OCI-M1 (cell line): Measurements from ENCODE around the gene MTMR12.
"Not testable (repeated sequence)": the region's sequence is repeated elsewhere in the genome, so short reads cannot be mapped to it uniquely, and the experiment has no call there.

ENCODE experiments used
- DNase-seq: peaks from one replicate; lab custom pipeline; 2025; lab: John Stamatoyannopoulos, UW

MTMR12 gene

GRCh38 chr5:32325616-32326015 is 12.9 kb upstream of the MTMR12 start:
- DNase-seq, result no peak

GRCh38 chr5:32325062-32325461 is 12.3 kb upstream of the MTMR12 start:
- DNase-seq, result no peak

GRCh38 chr5:32323741-32324140 is 11.0 kb upstream of the MTMR12 start:
- no peak for DNase-seq

- no peak for DNase-seq
These were observed 10.1 kb upstream of the MTMR12 start for GRCh38 chr5:32322882-32323281.

- not testable (repeated sequence) for DNase-seq
These were observed 9.0 kb upstream of the MTMR12 start for GRCh38 chr5:32321787-32322186.

GRCh38 chr5:32320576-32320975 is 7.8 kb upstream of the MTMR12 start:
- no peak for DNase-seq

GRCh38 chr5:32319926-32320543 is 7.3 kb upstream of the MTMR12 start:
- DNase-seq, result no peak

- DNase-seq, result no peak
These were observed 6.7 kb upstream of the MTMR12 start for GRCh38 chr5:32319392-32319791.

- no peak for DNase-seq
These were observed 4.3 kb upstream of the MTMR12 start for GRCh38 chr5:32317041-32317440.

- DNase-seq, result no peak
These were observed 2.7 kb upstream of the MTMR12 start for GRCh38 chr5:32315221-32316014.

GRCh38 chr5:32314658-32315057 is 1.9 kb upstream of the MTMR12 start:
- DNase-seq, result no peak

GRCh38 chr5:32314152-32314488 is 1.4 kb upstream of the MTMR12 start:
- not testable (repeated sequence) for DNase-seq

- DNase-seq, result peak; percentile 50
These were observed 543 bp downstream of the MTMR12 start for GRCh38 chr5:32312197-32312594.

- DNase-seq, result peak; percentile 35
These were observed 1.1 kb downstream of the MTMR12 start for GRCh38 chr5:32311404-32312196.

GRCh38 chr5:32309761-32310160 is 3.0 kb downstream of the MTMR12 start:
- DNase-seq, result no peak

GRCh38 chr5:32308946-32309345 is 3.8 kb downstream of the MTMR12 start:
- DNase-seq, result no peak

GRCh38 chr5:32307769-32308194 is 5.0 kb downstream of the MTMR12 start:
- DNase-seq, result no peak

GRCh38 chr5:32304622-32305021 is 8.1 kb downstream of the MTMR12 start:
- DNase-seq, result peak; percentile 55

GRCh38 chr5:32303755-32304120 is 9.0 kb downstream of the MTMR12 start:
- no peak for DNase-seq

- no peak for DNase-seq
These were observed 9.6 kb downstream of the MTMR12 start for GRCh38 chr5:32302835-32303754.

- no peak for DNase-seq
These were observed 10.8 kb downstream of the MTMR12 start for GRCh38 chr5:32301891-32302290.
